GM18517 (cell line): ENCODE measurements around the gene C3.
"Not testable (repeated sequence)": the region's sequence is repeated elsewhere in the genome, so short reads cannot be mapped to it uniquely, and the experiment has no call there.

Source experiments
- ATAC-seq: cut with Tn5 transposase; IDR thresholded peaks from one replicate; pipeline ENCODE4 v1.9.1; 2021; ENCODE audit warnings: mild to moderate bottlenecking, moderate library complexity; ENCODE audit not compliant: unreplicated experiment

The C3 gene

DNA sequence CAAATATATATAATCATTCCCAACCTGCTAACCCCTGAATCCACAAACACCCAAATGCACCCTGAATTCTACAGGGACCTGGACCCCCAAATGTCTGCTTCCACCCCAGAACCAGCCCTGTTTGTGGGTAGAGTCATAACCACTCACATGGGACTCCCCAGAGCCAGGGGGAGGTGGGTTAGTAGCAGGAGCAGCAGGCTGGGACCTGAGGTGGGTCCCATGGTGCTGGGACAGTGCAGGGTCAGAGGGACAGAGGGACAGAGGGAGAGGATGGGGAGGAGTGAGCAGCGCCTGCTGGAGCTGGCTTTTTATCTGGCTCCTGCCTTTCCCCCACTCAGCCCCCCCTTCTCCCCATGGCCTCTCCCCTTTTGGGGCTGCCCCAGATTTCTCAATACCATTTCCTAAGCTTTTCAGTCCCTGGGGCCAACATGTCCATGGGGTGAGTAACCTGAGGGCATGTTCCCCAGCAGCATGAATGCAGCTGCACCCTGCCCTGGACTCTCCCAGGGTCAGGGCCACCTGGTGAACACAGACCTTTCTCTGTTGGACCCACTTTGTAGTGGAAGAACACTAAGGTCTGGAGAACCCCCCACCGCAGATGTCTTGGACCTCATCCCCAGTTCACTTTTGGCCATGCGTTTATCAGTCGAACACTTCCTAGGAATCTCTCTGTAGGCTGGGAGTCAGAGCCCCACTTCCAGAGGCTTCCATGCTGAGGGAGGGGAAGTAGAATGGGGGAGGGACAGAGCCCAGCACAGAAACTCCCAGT lies at the start of gene C3:
Gene C3, minus strand, starts transcription at position 282 of the 769 bp plus-strand sequence. Its CDS starts 61 bp downstream, at position 221.
- ATAC-seq, result no peak

GRCh38 chr19:6769006-6769619 lies 48.7 kb upstream of the C3 start:
- no peak for ATAC-seq

GRCh38 chr19:6768236-6768785 lies 47.9 kb upstream of the C3 start:
- ATAC-seq, result no peak

DNA sequence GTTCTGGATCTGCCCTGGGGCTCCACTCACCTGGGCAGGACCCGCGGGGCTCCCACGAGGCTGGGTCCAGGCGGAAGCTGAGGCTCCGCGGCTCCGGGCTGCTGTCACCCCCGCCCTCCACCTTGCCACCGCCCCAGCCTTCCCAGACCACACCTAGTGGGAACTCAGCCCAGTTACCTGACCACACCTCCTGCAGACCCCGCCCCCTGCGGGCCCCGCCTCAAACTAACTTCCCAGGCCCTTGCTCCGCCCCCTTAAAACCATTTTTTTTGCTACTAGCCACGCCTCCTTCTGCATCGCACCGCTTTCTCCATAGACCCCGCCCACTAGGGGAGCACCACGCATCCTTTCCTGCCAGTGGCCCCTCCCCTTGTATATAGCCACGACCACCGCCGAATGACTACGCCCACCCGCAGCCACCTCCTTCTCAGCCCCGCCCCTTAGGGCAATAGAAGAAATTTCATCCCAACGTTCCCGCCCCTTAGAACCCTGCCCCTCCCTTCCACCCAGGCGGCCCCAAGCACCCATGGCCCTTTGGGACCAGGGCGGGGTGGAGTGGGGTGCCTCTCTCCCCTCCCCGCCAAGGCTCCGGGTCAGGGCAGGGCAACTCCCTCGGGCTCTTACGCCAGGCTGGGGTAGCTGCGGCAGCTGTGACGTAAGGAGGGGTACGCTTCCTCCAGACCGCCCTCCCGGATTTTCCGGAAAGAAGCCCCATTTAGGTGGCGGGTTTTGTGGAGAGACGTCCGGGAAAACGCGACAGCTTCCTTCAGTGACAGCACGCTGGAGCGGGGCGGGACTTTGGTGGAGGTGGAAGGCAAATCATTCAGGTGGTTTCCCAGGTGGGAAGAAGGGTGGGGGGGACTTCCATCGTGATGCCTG lies 47.1 kb upstream of the C3 start, which contains the start of gene SH2D3A:
Gene SH2D3A, minus strand, starts transcription at position 79 of the 879 bp plus-strand sequence. CDS start 3,687 bp downstream, outside the sequence.
- peak; percentile 75 for ATAC-seq

DNA sequence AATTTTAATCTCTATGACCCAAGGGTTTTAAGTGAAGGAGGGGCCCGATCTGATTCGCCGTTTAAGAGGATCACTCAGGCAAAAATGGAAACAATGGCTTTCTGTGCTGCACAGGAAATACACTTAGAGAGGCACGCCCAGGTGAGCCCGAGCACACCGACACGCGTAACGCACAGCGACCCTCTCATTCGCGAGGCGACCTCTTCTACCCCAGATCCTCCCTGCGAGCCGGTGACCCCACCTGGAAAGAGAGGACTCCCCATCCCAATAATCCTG lies 46.6 kb upstream of the C3 start:
- no peak for ATAC-seq

DNA sequence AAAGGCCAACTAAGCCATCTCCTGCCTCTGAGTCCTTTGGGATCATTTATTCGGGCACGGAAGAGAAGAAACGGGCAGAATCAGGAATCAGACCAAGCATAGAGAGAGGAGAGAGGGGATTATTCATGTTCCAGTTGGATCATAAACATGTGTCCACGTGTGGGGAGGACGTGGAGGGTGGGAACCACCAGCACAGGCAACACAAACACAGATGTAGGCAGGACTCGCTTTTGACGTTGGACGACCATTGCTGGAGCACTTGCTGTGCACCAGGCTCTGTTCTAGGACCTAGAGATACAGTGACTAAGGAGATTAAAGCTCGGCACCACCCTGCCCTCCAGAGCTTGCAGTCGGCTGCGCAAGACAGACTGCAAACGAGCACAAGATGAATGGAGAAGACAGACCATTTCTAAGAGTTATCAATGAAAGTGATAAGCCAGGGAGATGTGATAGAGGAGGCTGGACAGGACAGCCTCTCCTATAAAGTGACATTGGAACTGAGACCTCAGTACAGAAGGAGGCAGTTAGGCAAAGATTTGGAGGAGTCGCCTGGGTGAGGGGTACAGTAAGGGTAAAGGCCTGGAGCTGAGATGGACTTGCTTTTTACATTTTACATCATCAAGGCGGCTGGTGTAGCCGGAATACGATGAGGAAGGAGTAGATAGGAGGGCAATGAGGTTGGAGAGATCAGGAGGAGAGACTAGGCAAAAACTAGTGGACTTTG lies 46.1 kb upstream of the C3 start:
- no peak for ATAC-seq

DNA sequence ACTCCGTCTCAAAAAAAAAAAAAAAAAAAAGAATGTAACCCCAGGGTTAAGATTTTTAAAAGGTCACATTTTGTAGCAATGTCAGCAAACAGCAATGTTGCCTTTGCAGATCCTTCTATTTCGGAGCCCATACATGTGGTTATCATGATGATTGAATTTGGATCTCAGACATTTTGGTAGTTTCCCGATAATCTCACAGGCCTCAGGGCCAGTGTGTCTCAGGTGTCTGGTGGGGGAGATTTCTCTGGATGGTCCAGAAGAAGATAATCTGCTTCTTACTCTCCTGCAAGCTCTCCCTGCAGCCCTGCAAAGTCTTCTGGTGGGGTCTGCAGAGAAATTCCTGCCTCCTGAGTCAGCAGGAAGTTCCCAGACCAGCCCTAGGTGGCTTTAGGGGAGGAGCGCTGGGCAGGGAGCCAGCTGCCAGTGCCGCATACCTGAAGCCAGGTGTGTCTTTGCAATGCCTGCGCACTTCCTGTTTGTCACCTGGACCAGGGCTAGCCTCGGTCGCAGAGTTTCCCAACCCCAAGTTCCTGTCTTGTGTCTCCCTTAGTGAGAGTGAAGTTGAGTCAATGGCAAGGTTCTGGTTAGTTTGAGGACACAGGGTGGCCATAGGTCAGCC lies 45.4 kb upstream of the C3 start:
- ATAC-seq, result no peak

DNA sequence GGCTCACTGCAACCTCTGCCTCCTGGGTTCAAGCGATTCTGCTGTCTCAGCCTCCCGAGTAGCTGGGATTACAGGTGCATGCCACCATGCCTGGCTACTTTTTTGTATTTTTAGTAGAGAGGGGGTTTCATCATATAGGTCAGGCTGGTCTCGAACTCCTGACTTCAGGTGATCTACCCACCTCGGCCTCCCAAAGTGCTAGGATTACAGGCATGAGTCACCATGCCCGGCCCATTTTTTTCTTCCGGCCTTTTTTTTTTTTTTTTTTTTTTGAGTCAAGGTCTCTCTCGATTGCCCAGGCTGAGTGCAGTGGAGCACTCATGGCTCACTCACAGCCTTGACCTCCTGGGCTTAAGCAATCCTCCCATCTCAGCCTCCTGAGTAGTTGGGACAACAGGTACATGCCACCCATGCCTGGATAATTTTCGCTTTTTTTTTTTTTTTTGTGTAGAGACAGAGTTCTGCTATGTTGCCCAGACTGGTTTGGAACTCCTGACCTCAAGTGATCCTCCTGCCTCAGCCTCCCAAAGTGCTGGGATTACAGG lies 41.9 kb upstream of the C3 start:
- ATAC-seq, result not testable (repeated sequence)

DNA sequence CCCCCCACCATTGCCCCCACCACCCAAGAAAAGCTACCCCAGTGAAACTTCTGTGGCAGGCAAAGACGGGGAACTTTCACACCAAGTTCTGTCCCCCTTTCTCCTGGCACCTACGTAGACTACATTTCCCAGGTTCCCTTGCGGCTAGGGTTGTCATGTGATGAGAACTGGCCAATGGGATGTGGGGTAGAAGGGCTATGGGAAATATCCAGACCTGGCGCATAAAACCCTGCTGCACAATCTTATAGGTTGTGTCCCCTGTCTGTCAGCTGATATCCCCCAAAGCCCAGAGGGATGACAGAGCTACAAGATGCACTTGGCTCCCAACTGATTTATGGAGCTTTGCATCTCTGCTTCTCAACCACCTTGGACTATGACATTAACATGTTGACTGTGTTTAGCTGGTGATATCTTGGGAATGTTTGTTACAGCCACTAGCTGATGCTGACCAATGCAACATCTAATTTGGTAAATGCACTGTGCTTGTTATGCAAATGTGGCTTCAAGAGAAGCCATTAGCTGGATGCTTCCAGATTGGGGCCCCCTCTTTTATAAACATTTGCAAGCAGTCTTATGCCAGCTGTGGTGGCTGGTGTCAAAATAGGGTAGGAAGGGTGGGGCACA lies 40.7 kb upstream of the C3 start:
- no peak for ATAC-seq

DNA sequence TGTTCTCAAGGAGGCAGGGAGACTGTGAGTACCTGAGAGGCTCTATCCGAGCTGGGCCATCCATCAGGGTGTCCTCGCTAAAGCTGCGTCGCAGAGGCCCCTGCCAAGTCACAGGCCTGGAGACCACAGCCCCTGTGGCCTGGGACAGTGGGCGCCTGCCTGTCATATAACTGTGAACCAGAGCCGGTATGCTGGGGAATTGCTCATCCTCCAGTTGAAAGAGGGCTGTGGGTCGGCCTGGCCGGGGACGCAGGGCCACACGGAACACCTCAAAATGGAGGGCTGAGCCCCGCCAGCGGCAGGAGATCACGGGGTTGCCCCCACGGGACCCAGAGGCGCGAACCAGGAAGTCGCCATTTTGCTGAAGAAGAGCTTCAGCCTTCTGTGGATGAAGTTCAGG lies 40.2 kb upstream of the C3 start:
- no peak for ATAC-seq

- no peak for ATAC-seq
These were observed 34.4 kb upstream of the C3 start for GRCh38 chr19:6754653-6755463.

DNA sequence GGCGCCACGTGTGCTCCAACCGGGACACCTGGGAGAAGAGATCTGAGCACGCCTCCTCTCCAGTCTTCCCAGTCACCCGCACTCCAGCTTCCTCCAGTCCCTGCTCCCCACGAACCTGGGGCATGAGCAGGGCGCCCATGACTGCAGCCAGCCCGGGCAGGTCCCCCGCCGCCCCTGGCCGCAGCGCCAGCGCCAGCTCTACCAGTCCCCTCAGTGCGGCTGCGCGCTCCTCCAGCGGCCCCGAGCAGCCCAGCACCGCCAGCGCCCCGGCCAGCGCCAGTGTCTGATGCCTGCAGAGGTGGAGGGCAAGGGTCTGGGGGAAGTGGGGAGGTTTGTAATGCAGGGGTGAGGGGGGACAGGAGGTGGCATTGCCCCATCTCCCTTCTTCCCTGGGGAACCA lies 33.7 kb upstream of the C3 start:
- ATAC-seq, result no peak

- peak; percentile 83 for ATAC-seq
These were observed 33.0 kb upstream of the C3 start for GRCh38 chr19:6753178-6754031.

DNA sequence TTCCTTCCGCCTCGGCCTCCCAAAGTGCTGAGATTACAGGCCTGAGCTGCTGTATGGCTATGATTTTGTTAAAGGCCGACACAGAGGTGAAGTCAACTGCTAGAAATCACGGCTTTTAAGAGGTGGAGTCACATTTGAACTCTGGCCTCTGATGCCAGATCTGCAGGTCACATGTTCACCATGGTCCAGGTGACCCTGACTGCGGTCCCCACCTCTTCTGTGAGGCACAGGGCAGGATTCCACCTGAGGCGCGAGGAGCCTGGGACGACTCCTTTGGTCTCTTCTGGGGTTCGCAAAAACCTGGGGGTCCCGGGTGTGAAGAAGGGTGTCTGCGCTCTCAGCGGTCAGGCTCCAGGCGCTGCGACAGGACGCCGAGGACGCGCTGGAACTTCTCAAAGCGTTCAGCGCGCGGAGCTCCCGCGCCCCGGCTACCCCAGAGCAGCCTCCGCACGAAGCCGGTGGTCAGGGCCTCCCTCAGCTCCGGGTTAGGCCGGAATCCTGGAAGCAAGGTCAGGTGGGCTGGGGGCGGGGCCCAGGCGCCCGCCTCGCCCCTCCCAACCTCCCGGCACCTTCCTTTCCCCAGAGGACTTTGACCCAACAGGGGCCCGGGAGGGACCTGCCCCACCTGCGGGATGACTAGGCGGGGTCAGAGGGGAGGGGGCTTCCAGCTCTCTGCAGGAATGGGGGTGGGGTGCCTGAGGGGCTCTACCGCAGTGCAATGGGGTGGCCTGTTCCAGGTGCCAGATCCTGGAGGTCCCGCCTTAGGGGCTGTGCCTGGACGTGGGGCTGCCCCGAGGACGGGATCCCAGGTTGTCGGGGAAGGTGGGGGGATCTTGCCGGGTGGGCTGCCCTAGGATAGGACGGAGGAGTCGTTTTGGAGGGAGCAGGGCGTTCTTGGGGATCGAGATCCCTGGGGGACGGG lies 32.1 kb upstream of the C3 start:
- ATAC-seq, result no peak

DNA sequence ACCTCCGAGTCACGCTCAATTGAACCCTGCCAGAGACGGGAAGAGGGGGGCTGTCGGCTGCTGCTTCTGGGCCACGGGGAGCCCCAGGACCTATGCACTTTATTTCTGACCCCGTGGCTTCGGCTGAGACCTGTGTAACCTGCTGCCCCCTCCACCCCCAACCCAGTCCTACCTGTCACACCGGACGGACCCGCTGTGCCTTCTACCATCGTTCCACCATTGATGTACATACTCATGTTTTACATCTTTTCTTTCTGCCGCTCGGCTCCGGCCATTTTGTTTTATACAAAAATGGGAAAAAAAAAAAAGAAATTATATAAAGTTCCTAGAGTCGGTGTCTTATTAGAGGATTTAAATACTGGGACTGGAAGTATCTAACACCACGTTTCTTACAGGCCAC lies 30.7 kb upstream of the C3 start:
- ATAC-seq, result no peak

GRCh38 chr19:6750062-6750461 lies 29.6 kb upstream of the C3 start:
- ATAC-seq, result no peak

DNA sequence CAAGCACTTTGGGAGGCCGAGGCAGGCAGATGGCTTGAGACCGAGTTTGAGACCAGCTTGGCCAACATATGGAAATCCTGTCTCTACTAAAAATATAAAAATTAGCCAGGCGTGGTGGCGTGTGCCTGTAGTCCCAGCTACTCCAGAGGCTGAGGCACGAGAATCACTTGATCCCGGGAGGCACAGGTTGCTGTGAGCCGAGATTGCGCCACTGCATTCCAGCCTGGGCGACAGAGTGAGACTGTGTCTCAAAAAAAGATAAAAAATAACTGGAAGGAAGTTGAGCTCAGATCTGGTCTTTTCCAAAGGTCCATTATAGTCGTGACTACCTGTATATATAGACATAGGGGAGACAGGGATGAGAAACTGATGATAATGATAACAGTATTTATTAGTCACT lies 28.1 kb upstream of the C3 start:
- not testable (repeated sequence) for ATAC-seq
